NCI-H2081 (cell line): Measurements from ENCODE around the gene AGAP9.
A peak's percentile ranks its signal among the peaks of the same experiment; 100 is the strongest.
"Not testable (repeated sequence)": the region's sequence is repeated elsewhere in the genome, so short reads cannot be mapped to it uniquely, and the experiment has no call there.

ENCODE experiments used
- DNase-seq, 2 experiments: peaks; one replicate each; lab custom pipeline; 2025; lab: John Stamatoyannopoulos, UW

Gene AGAP9

GRCh38 chr10:47485943-47486342, 37.5 kb downstream of the AGAP9 start:
- not testable (repeated sequence) for DNase-seq

- DNase-seq: not testable (repeated sequence)
These were observed 38.7 kb downstream of the AGAP9 start for GRCh38 chr10:47484786-47485185.

DNA sequence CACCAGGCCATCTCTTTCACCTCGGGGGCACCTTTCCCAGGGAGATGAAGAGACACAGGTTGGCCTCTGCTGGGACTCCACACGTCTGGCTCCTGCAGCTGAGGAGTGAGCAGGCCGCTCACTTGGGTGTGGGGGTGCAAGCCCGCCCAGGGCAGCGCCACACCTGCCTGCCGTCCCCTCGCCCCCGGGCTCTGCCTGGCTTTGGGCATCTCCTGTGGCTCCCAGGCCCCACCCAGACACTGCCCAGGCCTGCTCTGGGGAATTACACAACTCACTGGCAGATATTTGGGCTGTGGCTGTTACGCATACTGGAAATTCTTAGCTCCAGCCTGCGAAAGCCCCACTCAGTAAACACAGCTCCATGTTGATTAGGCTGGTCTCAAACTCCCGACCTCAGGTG, 39.5 kb downstream of the AGAP9 start, which contains the start of gene ANXA8:
Gene ANXA8 (minus strand): TSS at position 193 of the 400 bp plus-strand sequence. CDS start 182 bp downstream, at position 11.
- not testable (repeated sequence) for DNase-seq

- not testable (repeated sequence) for DNase-seq
These were observed 41.1 kb downstream of the AGAP9 start for GRCh38 chr10:47482367-47482766.

- DNase-seq: not testable (repeated sequence)
These were observed 41.7 kb downstream of the AGAP9 start for GRCh38 chr10:47481768-47482181.

DNA sequence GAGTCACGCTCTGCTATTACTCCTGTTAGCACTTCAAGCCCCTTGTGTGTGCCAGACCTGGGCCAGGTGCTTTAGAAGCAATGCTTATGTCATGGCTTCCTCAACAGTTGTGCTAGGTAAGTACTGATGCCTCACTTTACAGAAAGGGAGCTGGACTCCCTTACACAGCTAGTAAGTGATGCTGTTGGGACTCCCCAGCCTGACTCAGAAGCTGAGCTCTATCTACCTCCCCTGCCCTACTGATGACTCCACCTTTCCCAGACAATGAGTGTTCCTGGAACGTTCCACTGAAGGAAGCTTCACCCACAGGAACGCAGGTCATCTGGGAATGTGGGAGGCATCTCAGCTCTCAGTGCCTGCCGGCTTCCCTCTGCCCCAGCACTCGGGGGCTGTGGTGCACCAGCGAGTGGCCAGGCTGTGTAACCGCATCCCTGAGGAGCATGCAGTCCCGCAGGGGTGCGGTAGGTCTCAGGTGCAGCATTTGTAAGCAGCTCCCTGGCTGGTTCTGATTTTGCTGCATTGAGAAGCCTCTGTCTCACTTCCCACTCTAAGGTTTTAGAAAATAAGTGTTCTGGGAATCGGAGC, 42.2 kb downstream of the AGAP9 start:
- DNase-seq: not testable (repeated sequence)

DNA sequence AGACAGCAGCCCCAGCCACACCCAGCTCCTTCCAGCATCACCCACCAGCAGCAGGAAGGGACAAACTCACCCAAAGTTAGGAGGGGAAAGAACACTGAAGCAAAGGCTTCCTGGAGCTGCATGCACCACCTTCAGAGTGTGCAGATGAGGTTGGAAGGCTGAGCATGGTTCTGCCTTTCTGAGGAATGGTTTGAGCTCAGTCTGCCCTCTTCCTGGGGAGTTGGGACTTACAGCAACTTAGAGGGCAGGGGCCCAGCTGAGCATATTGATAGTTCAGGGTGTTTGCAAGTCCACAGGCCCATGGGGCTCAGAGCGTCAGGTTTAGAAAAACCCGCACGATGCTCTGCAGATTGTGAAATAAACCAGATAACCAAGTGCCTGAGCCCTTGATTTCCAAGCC, 43.3 kb downstream of the AGAP9 start:
- not testable (repeated sequence) for DNase-seq

GRCh38 chr10:47478114-47478513, 45.3 kb downstream of the AGAP9 start:
- not testable (repeated sequence) for DNase-seq

DNA sequence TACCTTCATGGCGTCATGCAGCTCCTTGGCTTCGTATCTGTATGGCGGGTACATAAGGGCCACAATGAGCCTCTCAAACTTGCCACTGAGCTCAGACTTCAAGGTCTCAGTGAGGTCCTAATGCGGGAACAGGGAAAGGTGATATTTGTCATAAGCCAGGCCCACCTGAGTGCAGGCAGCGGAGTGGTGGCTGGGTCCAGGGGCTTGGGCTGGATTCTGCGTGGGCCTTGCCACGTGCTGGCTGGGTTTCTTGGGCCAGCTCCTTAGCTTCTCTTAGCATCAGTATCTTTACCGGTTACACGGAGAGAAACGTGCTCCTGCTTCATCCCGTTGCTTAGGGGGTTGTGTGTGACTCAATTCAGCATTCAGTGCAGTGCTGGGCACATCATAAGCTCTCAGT, 46.4 kb downstream of the AGAP9 start:
- not testable (repeated sequence) for DNase-seq

DNA sequence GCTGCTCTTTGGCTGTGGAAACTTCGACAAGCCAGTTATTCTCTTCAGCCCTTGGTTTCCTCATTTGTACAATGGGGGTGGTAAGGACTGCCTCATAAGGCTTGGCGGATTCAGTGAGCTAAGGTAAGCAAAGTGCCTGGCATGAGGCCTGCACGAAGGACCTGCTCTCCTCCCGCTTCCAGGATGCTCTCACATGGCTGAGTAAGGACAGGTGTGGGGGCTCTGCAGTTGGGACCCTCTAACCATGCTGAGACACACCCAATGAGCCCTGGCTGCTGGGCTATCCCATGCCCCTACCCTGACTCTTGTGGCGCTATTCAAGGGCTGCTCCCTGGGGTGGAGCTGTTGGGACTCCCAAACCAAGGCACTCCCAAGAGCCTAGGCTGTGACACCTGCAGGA, 48.3 kb downstream of the AGAP9 start:
- DNase-seq: not testable (repeated sequence)

GRCh38 chr10:47473516-47473915, 49.9 kb downstream of the AGAP9 start:
- not testable (repeated sequence) for DNase-seq

GRCh38 chr10:47472647-47473046, 50.8 kb downstream of the AGAP9 start:
- not testable (repeated sequence) for DNase-seq

DNA sequence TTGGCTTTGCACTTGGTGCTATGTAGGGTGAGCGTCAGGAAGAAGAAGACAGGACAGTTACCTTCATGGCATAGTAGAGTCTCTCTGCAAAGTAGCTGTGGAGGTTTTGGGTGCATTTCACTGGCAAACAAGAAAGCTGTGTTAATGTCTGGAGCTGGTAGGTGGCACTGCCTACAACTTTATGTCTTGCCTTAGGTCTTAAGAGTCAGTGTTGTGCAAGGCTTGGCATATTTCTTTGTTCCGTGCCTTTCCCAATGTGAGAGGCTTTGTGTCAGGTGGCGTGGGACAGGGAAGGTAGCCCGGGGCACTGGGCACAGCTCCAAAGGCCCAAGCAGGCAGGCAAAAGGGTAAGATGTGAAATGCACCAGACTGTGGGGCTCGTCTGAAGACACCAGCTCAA, 51.4 kb downstream of the AGAP9 start:
- DNase-seq: not testable (repeated sequence)

- DNase-seq: not testable (repeated sequence)
These were observed 54.5 kb downstream of the AGAP9 start for GRCh38 chr10:47468731-47469528.

DNA sequence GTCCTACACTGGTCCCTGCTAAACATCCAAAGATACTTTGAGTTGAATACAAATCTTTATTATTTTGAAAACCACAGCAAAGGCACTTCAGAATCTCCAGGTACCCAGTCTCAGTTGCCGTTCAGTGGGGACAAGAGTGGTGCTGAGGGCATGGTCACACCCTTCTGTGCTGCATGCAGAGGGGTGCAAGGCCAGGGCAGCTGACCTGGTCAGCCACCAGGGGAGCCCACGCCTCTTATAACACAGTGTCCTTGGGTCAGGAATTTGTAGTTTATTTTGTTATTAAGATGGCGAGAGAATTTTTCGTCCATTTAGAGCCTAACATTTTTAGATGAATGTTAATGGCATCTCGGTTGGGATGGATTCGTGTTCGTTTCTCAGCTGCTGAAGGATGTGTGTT, 55.5 kb downstream of the AGAP9 start:
- not testable (repeated sequence) for DNase-seq

DNA sequence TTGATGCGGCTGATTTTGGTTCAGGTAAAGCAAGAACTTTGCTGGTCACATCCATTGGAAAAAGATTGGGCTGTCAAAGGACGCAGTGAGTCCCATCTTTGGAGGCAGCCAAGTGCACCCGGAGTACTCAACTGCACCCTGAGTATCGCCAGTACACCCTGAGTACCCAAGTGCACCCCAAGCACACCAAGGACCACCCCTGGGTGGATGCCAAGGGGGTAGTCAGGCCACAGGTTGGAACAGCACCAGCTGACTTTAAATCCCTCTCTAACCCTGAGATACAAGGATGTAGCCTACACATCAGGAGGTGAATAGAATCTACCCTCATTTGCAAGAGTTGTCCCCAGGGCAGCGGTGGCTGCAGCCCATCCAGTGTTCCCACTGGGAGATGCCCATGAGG, 56.0 kb downstream of the AGAP9 start:
- not testable (repeated sequence) for DNase-seq

GRCh38 chr10:47465216-47465917, 58.1 kb downstream of the AGAP9 start:
- DNase-seq: not testable (repeated sequence)

- DNase-seq: not testable (repeated sequence)
These were observed 60.7 kb downstream of the AGAP9 start for GRCh38 chr10:47462577-47463358.

GRCh38 chr10:47461261-47461687, 62.2 kb downstream of the AGAP9 start:
- peak in 1 of 2 experiments; percentile 4 for DNase-seq

GRCh38 chr10:47458466-47459154, 64.8 kb downstream of the AGAP9 start:
- no peak for DNase-seq

DNA sequence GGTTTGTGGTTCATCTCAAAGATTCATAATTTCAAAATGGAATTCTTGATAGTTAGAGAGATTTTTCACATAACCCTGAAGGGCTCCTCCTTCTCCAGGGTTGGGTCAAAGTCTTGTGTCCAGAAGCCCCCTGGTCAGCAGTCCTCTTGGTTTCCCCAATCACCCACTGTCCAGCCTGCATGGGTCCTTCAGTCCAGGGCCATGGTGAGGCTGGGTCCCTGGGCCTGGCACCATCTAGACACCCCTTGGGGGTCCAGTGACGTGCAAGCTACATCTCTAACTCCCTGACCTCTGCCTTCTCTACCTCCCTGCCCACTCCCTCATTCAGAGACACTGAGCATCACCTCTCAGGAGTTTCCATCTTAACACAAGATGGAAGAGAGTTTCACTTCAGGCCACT, 65.6 kb downstream of the AGAP9 start:
- DNase-seq: no peak
